Activated CD8-positive, alpha-beta memory T cell treated with anti-CD3 and anti-CD28 coated beads, Interleukin-2, amount 10 ng/mL, durations not matched to agents 7 days and 5 days (primary cell): ENCODE data around the gene ZNF580. TPM values are rescaled to one million over a fixed set of nuclear protein-coding genes. Genes with fewer than 3 reads are reported as not detected.

ENCODE experiments used
- total RNA-seq, 2 experiments: library from RNA; stranded (reverse); gene quantifications; one replicate each; pipeline ENCODE4 v1.2.3, GENCODE V29; 2021

Gene ZNF580
- total RNA-seq, 2 experiments from 2014 or later = 33.1 to 33.7 TPM

Other genes with a start within 250 kb of the ZNF580 start
- gene UBE2S, start 233.2 kb upstream of the ZNF580 start, total RNA-seq = 100 to 1,000 TPM; 311 to 421 TPM
- not detected for gene SHISA7, start 197.7 kb upstream of the ZNF580 start, total RNA-seq
- 10 to 100 TPM; 28.2 to 35.7 TPM for gene ISOC2, start 179.4 kb upstream of the ZNF580 start, total RNA-seq
- gene C19orf85, start 176.3 kb upstream of the ZNF580 start, total RNA-seq = not detected
- gene ZNF628, start 164.4 kb upstream of the ZNF580 start, total RNA-seq = 1 to 10 TPM; 8.8 to 8.9 TPM
- gene NAT14, start 155.8 kb upstream of the ZNF580 start, total RNA-seq = 10 to 100 TPM; 14.6 to 23.2 TPM
- under 1 TPM; 0.68 to 0.79 TPM for gene SSC5D, start 152.6 kb upstream of the ZNF580 start, total RNA-seq
- not detected for gene SBK2, start 103.9 kb upstream of the ZNF580 start, total RNA-seq
- gene SBK3, start 95.5 kb upstream of the ZNF580 start, total RNA-seq = not detected
- gene ZNF579, start 60.2 kb upstream of the ZNF580 start, total RNA-seq = 1 to 10 TPM; 5.6 to 7.5 TPM
- gene FIZ1, start 41.5 kb upstream of the ZNF580 start, total RNA-seq = 10 to 100 TPM; 13.0 to 15.7 TPM
- 10 to 100 TPM; 26.5 to 30.2 TPM for gene ZNF524, start 40.7 kb upstream of the ZNF580 start, total RNA-seq
- 10 to 100 TPM; 14.4 to 16.7 TPM for gene ZNF865, start 35.4 kb upstream of the ZNF580 start, total RNA-seq
- gene ZNF784, start 16.4 kb upstream of the ZNF580 start, total RNA-seq = 1 to 10 TPM; 5.1 to 7.3 TPM
- 10 to 100 TPM; 23.7 to 25.4 TPM for gene ZNF581, start 2.6 kb downstream of the ZNF580 start, total RNA-seq
- gene CCDC106, start 7.2 kb downstream of the ZNF580 start, total RNA-seq = 1 to 10 TPM; 5.9 TPM
- 100 to 1,000 TPM; 284 to 324 TPM for gene U2AF2, start 14.0 kb downstream of the ZNF580 start, total RNA-seq
- gene EPN1, start 34.2 kb downstream of the ZNF580 start, total RNA-seq = 10 to 100 TPM; 55.7 to 63.7 TPM
- not detected for gene NLRP9, start 97.4 kb downstream of the ZNF580 start, total RNA-seq
- gene RFPL4A, start 118.1 kb downstream of the ZNF580 start, total RNA-seq = not detected
- not detected for gene RFPL4AL1, start 128.1 kb downstream of the ZNF580 start, total RNA-seq
- gene NLRP11, start 191.0 kb downstream of the ZNF580 start, total RNA-seq = not detected
- not detected for gene NLRP4, start 195.5 kb downstream of the ZNF580 start, total RNA-seq